Smooth muscle cell (in vitro differentiated cells): ENCODE data around the gene TBKBP1. TPM values are rescaled to one million over a fixed set of nuclear protein-coding genes. Genes with fewer than 3 reads are reported as not detected.
"Not testable (repeated sequence)": the region's sequence is repeated elsewhere in the genome, so short reads cannot be mapped to it uniquely, and the experiment has no call there.

Experiments used
- DNase-seq: peaks from one replicate; lab custom pipeline; 2025; ENCODE audit not compliant: unreplicated experiment; lab: John Stamatoyannopoulos, UW
- H2AFZ ChIP-seq: fragments of 200-600 bp; sonication (generic); 2 replicates; pipeline ENCODE4 v1.6.0; 2016; ENCODE audit warnings: antibody characterized with exemption, low read depth, mild to moderate bottlenecking
- H3F3A ChIP-seq: fragments of 200-600 bp; sonication (generic); 2 replicates; pipeline ENCODE4 v1.6.0; 2017; ENCODE audit warnings: antibody characterized with exemption, low read depth
- H3K27ac ChIP-seq: fragments of 200-600 bp; sonication (generic); 2 replicates; pipeline ENCODE4 v1.5.1; 2016; ENCODE audit warnings: low read depth, mild to moderate bottlenecking
- H3K27me3 ChIP-seq: fragments of 200-600 bp; sonication (generic); 2 replicates; pipeline ENCODE4 v1.6.1; 2016; ENCODE audit warnings: low read depth, mild to moderate bottlenecking
- H3K36me3 ChIP-seq: fragments of 200-600 bp; sonication (generic); 2 replicates; pipeline ENCODE4 v1.5.1; 2016; ENCODE audit warnings: low read depth
- H3K4me1 ChIP-seq: fragments of 200-600 bp; sonication (generic); 2 replicates; pipeline ENCODE4 v1.5.1; 2016; ENCODE audit warnings: low read depth
- H3K4me2 ChIP-seq: fragments of 200-600 bp; sonication (generic); 2 replicates; pipeline ENCODE4 v1.6.0; 2016; ENCODE audit warnings: mild to moderate bottlenecking
- H3K4me3 ChIP-seq: fragments of 200-600 bp; sonication (generic); 2 replicates; pipeline ENCODE4 v1.5.1; 2016; ENCODE audit warnings: mild to moderate bottlenecking
- H3K79me2 ChIP-seq: fragments of 200-600 bp; sonication (generic); 2 replicates; pipeline ENCODE4 v1.6.0; 2016; ENCODE audit warnings: low read depth, mild to moderate bottlenecking
- H3K9ac ChIP-seq: fragments of 200-600 bp; sonication (generic); 2 replicates; pipeline ENCODE4 v1.6.0; 2016; ENCODE audit warnings: low read depth
- H3K9me3 ChIP-seq: fragments of 200-600 bp; sonication (generic); replicated peaks from 2 replicates; pipeline ENCODE4 v1.5.1; 2016; ENCODE audit warnings: low read depth
- H4K20me1 ChIP-seq: fragments of 200-600 bp; sonication (generic); 2 replicates; pipeline ENCODE4 v1.6.0; 2016; ENCODE audit warnings: low read depth
- WGBS: methylation state at CpG from one replicate; pipeline ENCODE4 v1.1.7; 2016; ENCODE audit warnings: low lambda C conversion rate; 5-methylcytosine and 5-hydroxymethylcytosine counted together
- polyA plus RNA-seq: library from polyadenylated mRNA; unstranded; fragments of >200 nt; fragmentation: Nextera tagmentation; extraction: Ambion mirVana; gene quantifications from 2 replicates; pipeline ENCODE4 v1.2.1, GENCODE V29; 2016
- total RNA-seq: library from RNA; depleted of rRNA; stranded (reverse); fragments of >200 nt; gene quantifications from 2 replicates; pipeline ENCODE4 v1.2.3, GENCODE V29; 2014
- TF ChIP-seq, protein P1 (sequence below): fragments of 200-600 bp; sonication (generic); IDR thresholded peaks from 2 replicates; pipeline ENCODE4 v1.5.1; 2017; ENCODE audit warnings: borderline replicate concordance, mild to moderate bottlenecking, antibody characterized with exemption; ENCODE audit not compliant: insufficient read depth, poor library complexity, severe bottlenecking

The TBKBP1 gene
- total and polyA plus RNA-seq, 2 experiments from 2014 or later: 5.8 to 7.7 TPM

DNA sequence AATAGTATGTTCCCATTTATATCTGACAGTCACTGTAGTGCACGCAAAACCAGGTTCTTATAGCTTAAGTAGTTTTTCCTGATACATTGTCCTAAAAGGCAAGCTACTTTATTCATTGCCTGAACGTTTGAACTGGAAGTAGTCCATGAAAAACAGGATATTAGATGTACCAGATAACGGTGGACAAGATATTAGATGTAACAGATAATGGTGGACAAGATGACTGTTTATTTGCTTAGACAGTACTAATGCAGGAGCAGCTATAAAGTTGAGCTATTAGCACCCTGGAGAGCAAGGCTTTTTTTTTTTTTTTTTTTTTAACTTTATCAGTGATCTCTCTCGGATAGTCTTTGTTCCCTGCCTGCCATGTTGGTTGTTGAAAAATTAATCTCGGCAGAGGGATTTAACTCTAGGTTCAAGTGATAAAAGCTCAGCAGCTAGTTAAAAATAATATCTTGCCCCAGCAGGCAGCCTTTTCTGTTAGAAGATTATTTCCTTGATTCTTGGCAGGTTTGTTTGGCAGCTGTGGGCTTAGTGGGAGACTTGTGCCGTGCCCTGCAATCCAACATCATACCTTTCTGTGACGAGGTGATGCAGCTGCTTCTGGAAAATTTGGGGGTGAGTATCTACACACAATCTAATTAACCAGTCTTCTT, 17.3 kb upstream of the TBKBP1 start:
- Histone ChIP-seq H3K36me3 (peaks cover 63% of the 10 kb centered on the region), H3K27ac (no peak overlapping the region), H3K79me2 (peaks cover 7% of the 10 kb centered on the region), H2AFZ (no peak overlapping the region), H3K4me2 (no peak overlapping the region), H4K20me1 (peaks cover 81% of the 10 kb centered on the region), H3F3A (peaks cover 20% of the 10 kb centered on the region), H3K4me1 (no peaks in the 10 kb centered on the region), H3K9ac (no peak overlapping the region), H3K4me3 (no peak overlapping the region), H3K9me3 (no peaks in the 10 kb centered on the region), H3K27me3 (no peaks in the 10 kb centered on the region)
- no peak for DNase-seq
- TF ChIP-seq, protein P1, sequence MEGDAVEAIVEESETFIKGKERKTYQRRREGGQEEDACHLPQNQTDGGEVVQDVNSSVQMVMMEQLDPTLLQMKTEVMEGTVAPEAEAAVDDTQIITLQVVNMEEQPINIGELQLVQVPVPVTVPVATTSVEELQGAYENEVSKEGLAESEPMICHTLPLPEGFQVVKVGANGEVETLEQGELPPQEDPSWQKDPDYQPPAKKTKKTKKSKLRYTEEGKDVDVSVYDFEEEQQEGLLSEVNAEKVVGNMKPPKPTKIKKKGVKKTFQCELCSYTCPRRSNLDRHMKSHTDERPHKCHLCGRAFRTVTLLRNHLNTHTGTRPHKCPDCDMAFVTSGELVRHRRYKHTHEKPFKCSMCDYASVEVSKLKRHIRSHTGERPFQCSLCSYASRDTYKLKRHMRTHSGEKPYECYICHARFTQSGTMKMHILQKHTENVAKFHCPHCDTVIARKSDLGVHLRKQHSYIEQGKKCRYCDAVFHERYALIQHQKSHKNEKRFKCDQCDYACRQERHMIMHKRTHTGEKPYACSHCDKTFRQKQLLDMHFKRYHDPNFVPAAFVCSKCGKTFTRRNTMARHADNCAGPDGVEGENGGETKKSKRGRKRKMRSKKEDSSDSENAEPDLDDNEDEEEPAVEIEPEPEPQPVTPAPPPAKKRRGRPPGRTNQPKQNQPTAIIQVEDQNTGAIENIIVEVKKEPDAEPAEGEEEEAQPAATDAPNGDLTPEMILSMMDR: no peak
- 95% methylated on average over 7 of the region's 7 CpGs for WGBS

DNA sequence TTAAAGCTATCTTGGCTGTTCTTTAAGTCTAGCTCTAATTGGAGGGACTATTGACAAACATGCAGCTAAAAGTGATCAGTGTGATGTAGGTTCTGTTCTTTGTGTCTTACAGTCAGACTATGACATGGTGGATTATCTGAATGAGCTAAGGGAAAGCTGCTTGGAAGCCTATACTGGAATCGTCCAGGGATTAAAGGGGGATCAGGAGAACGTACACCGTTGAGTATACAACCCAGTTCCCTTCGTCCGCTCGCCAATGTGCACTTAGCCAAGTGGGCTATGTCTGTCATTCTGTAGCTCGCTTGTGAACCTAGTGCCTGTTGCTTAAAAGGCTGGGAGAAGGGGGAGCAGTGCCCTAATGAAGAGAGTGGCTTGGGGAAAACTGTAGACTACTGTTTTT, 15.8 kb upstream of the TBKBP1 start:
- no peak for DNase-seq
- Histone ChIP-seq H4K20me1 (peaks cover 71% of the 10 kb centered on the region), H3K36me3 (peaks cover 56% of the 10 kb centered on the region), H3K79me2 (peaks cover 5% of the 10 kb centered on the region), H2AFZ (no peak overlapping the region), H3K27me3 (no peaks in the 10 kb centered on the region), H3K9me3 (no peaks in the 10 kb centered on the region), H3K27ac (no peak overlapping the region), H3K4me2 (no peak overlapping the region), H3K9ac (no peak overlapping the region), H3K4me3 (no peak overlapping the region), H3F3A (peaks cover 24% of the 10 kb centered on the region), H3K4me1 (no peaks in the 10 kb centered on the region)
- 53% methylated on average over 7 of the region's 7 CpGs for WGBS
- TF ChIP-seq, protein P1: no peak

DNA sequence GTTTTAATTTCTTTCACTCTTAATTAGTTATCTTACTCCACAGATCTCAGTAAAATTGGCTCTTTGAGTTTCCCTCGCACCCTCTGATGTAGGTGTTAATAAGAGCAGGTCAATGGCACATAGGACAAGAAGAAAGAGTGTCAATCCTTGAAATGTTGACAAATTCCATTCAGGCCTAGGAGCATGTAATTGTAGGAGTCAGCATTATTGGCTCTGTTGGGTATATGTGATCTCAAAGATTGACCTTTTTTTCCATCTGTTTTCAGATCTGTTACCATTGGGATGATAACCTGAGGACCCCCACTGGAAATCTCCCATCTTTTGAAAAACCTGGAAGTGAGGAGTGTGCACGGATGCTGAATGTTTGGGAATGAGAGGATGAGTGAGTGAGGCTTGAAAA, 11.8 kb upstream of the TBKBP1 start:
- H3K79me2 ChIP-seq: no peaks in the 10 kb centered on the region
- H3K4me2 ChIP-seq: no peak overlapping the region
- no peak overlapping the region for H2AFZ ChIP-seq
- no peak overlapping the region for H3K4me3 ChIP-seq
- TF ChIP-seq, protein P1: no peak
- H3K9me3 ChIP-seq: no peaks in the 10 kb centered on the region
- peaks cover 51% of the 10 kb centered on the region for H3F3A ChIP-seq
- peaks cover 6% of the 10 kb centered on the region for H3K4me1 ChIP-seq
- peaks cover 32% of the 10 kb centered on the region for H3K36me3 ChIP-seq
- 98% methylated on average over 2 of the region's 2 CpGs for WGBS
- peaks cover 66% of the 10 kb centered on the region for H4K20me1 ChIP-seq
- H3K9ac ChIP-seq: no peak overlapping the region
- no peaks in the 10 kb centered on the region for H3K27me3 ChIP-seq
- no peak for DNase-seq
- no peak overlapping the region for H3K27ac ChIP-seq

DNA sequence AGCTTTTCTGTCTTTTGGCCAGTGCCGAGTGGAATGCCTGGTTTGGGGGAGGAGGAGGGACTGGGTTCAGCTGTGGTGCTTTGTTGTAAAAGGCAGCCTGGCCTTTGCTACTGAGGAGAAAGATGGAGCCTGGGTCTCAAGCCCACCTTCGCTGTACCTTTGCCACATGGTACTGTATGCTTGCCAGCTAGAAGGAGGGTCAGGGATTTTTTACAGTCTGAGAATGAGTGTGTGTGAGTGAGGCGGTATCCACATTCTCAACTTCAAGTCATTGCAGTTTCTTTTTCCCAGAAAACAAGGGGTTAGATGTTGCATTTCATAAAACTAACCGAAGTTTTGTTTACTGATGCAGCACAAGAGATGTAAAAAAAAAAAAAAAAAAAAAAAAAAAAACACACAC, 11.2 kb upstream of the TBKBP1 start:
- not testable (repeated sequence) for H3K9ac ChIP-seq, H3K27me3 ChIP-seq, H3K4me3 ChIP-seq, H3K79me2 ChIP-seq, H3K9me3 ChIP-seq, H3K27ac ChIP-seq, H2AFZ ChIP-seq, DNase-seq, H3K4me2 ChIP-seq
- Histone ChIP-seq H4K20me1 (peaks cover 65% of the 10 kb centered on the region), H3F3A (peaks cover 54% of the 10 kb centered on the region), H3K36me3 (peaks cover 32% of the 10 kb centered on the region), H3K4me1 (peaks cover 12% of the 10 kb centered on the region)
- 94% methylated on average over 4 of the region's 4 CpGs for WGBS
